Activated CD4-positive, CD25-positive, alpha-beta regulatory T cell (primary cell): ENCODE results near the gene CASKIN1.
"Not testable (repeated sequence)": the region's sequence is repeated elsewhere in the genome, so short reads cannot be mapped to it uniquely, and the experiment has no call there.

Experiments
- DNase-seq, 4 experiments: peaks; one replicate each; lab custom pipeline; 2025; lab: John Stamatoyannopoulos, UW

Gene CASKIN1

DNA sequence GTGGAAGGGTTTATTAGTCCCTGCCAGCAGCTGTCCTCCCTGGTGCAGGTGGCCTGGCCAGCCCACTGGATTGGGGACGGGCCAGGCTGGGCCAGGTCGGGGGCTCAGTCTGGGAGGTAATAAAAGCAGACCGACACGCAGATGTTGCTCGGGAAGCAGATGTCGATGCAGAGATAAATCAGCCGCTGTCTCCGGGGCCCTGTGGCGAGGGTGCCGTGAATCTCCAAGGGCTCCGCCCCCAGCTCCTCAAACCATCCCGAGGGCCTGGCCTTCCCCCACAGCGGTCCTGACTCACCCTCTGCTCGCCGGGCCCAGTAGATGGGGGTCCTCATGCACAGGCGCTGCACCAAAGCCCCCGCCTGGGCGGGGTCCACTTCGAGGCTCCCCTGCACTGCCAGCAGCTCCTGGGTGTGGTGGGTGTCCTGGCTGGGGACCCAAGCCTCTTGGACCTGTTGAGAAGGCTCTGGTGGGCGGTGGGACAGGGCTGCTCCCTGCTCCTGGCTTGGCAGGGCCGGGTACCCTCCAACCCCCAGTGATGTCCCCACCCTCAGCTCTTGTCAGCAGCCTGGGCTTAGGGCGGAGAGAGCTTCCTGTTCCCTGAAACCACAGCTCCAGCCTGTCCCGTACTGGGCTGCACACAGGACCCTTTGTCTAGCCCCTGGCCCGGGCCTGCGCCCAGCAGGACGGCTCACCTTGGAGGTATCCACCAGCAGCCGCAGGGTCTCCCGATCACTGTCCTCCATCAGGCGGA, 13.0 kb upstream of the CASKIN1 start:
- no peak for DNase-seq

DNA sequence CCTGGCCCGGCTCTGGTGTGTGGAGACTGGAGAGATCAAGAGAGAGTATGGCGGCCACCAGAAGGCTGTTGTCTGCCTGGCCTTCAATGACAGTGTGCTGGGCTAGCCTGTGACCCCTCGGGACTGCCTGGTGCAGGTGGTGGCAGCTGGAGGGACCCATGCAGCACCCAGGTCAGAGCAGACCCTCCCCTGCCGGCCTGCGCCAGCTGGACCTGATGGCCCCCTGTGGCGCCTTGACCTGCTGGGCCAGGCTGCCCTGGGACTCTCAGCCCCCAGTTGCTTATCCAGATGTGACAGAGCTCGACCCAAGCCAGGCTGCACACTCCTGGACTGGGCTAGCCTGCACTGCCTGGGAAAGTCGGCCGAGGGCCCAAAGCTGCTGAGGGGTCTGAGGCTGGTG, 12.4 kb upstream of the CASKIN1 start:
- DNase-seq: no peak

GRCh38 chr16:2208308-2208707, 11.9 kb upstream of the CASKIN1 start:
- no peak for DNase-seq

- no peak for DNase-seq
Measured at GRCh38 chr16:2207872-2208271, 11.5 kb upstream of the CASKIN1 start.

- no peak for DNase-seq
Measured at GRCh38 chr16:2206780-2207433, 10.5 kb upstream of the CASKIN1 start.

- DNase-seq: no peak
Measured at GRCh38 chr16:2206420-2206779, 10.0 kb upstream of the CASKIN1 start.

DNA sequence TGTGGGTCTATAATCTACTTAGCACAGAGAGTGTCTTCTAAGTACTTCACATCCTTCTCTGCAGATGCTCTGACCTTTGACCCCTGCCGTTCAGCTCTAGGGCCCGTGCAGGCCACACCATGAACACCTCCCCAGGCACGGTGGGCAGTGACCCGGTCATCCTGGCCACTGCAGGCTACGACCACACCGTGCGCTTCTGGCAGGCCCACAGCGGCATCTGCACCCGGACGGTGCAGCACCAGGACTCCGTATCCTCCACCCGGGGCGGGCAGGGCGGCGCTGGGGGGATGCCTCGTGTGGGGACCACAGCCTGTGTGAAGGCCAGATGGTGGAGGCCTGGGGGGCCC, 9.5 kb upstream of the CASKIN1 start:
- no peak for DNase-seq

DNA sequence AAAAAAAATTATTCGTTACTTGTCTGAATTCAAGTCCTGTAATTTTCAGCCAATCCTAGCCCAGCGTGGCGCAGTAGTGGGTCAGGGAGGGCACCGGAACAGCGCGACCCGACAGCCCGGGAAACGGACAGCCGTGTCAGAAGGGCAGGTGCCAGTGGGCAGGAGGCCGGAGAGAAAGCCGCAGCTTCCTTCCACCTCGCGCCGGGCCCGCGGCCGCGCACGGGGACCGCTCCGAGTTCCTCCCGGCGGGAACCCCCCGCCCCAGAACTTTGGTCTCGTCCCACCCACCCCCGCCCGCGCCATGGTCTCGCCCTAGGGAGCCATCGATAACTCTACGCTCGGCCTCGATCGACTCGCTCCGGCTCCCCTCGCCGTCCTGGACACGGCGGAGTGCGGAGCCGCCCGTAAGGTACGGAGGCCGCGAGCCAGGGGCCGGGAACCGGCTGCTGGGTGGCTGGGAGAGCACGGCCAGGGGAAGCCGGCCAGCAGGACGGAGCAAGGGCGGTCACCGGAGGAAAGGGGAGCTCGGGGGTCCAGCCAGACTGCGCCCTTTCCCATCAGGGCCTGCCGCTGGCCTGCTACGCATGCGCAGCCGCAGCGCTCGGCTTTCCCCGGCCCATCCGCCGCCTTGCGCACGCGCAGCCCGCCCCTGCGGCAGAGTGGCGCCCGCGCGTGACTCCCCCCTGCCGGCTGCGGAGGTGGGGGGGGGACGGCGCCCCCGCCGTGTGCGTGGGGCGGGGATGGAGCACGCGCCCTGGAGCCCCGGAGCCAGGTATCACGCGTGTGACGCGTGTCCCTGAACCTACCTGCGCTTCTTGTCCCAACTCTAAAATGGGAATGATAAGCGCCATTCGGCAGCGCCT, 8.9 kb upstream of the CASKIN1 start, which contains the start of gene MLST8:
Gene MLST8, plus strand, starts transcription at position 351 of the 863 bp plus-strand sequence. CDS start 632 bp downstream, outside the sequence.
- DNase-seq: peak; percentile 73 to 90 (median 82)

GRCh38 chr16:2204416-2205103, 8.2 kb upstream of the CASKIN1 start:
- no peak for DNase-seq

DNA sequence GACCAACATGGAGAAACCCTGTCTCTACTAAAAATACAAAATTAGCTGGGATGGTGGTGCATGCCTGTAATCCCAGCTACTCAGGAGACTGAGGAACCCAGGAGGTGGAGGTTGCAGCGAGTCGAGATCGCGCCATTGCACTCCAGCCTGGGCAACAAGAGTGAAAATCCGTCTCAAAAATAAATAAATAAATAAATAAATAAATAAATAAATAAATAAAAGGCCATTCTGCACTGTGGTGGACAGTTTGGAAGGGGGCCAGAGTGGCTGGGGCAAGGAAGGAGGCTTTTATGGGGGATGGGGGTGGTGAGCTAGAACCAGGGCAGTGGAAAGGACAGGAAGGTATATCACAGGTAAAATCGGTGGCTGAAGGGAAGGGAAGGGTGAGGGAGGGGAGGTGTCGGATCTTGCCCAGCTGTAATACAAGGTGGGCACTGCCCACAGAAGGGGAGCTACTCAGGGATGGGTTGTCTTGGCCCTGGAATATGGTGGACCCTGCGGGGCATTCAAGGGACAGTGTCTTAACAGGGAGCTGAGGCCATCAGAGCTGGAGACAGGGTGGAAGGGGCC, 6.8 kb upstream of the CASKIN1 start:
- DNase-seq: not testable (repeated sequence)

DNA sequence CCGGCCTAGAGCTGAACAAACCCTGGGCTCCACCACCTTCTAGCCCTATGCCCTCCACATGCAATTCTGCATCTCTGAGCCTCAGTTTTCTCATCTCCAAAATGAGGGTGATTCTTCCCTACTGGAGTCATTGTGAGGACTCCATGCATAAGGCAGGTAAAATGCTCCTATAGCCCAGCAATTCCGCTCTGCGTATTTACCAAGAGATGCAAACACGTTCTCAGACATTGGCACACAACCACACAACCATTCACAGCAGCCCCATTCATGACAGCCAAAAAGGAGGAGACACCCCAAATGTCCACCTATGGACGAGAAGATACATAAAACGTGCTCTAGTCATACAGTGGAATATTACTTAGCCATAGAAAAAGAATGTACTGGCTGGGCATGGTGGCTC, 3.9 kb upstream of the CASKIN1 start:
- no peak for DNase-seq

DNA sequence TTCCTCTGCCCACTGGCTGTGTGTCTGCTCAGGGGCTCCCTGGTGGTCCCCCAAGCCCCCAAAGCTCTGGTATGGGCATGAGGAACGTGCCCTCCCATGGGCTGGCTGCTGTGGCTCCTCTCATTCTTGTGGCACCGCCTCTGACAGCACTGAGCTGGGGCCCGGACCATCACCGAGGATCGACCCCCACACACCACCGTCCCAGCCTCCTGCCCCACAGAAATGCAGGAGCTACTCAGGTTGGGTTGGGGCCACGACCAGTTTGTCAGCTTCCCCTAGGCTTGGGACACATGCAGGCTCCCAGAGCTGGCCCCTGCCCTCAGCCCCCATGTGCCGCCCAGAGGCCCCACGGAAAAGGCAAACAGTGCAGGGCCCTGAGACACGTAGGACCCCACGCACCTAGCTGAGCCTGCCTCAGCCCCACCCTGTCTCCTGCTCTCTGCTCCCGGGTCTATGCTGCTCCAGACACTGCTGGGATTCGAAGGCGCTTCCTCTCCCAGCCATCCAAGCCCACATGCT, 3.3 kb upstream of the CASKIN1 start:
- no peak for DNase-seq

DNA sequence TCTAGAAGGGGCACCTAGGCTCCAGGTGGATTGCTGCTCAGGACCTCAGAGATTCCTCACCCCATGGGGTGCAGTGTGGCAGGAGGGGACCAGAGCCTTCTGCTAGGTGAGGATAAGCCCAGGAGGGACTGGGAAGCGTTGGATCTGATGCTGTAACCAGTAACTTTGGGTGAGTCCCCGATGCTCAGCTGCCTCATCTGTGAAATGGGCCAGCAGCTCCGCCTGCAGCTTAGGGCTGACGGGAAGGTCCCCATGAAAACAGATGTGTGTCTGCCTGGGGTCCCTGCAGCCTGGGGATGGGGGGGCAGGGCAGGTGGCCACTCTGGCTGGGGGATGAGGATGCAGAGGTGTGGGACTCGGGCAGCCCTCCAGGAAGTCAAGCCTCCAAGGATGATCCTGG, 2.7 kb upstream of the CASKIN1 start:
- DNase-seq: no peak

DNA sequence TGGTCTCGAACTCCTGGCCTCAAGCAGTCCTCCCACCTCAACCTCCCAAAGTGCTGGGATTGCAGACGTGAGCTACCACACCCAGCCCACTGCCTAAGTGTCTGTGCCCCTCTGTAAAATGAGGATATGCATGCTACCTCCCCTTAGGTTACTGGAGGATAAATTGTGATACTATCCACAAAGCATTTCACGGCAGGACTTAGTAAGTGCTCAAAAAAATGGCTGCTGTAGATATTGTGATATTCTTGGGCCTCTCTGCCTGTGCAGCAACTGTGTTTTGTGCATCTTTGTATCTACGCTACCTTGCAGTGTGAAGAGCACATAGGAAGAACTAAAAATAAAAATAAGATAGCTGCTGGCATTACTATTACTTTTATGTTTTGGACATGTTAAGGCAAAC, 1.9 kb upstream of the CASKIN1 start:
- DNase-seq: no peak

DNA sequence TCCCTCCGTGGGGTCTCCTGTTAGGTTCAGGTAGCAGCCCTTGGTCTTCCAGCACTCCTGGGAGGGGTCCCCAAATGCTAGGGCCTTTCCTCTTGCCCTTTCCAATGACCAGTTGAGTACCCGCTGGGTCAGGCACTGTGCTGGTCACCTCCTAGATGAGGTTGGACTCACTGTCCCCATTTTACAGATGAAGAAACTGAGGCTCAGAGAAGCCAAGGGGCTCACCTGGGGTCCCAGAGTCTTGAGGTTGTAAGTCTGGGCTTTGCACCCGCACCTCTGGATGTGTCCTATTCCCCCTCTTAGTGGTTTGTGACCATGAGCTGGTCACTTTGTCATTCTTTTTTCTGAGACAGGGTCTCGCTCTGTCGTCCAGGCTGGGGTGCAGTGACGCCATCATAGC, 1.4 kb upstream of the CASKIN1 start:
- DNase-seq: no peak

GRCh38 chr16:2196981-2197511, 641 bp upstream of the CASKIN1 start:
- no peak for DNase-seq

GRCh38 chr16:2195322-2196161, 863 bp downstream of the CASKIN1 start:
- DNase-seq: no peak

- peak in 2 of 4 experiments; percentile 23 to 26 for DNase-seq
Measured at GRCh38 chr16:2194852-2195321, 1.5 kb downstream of the CASKIN1 start.

DNA sequence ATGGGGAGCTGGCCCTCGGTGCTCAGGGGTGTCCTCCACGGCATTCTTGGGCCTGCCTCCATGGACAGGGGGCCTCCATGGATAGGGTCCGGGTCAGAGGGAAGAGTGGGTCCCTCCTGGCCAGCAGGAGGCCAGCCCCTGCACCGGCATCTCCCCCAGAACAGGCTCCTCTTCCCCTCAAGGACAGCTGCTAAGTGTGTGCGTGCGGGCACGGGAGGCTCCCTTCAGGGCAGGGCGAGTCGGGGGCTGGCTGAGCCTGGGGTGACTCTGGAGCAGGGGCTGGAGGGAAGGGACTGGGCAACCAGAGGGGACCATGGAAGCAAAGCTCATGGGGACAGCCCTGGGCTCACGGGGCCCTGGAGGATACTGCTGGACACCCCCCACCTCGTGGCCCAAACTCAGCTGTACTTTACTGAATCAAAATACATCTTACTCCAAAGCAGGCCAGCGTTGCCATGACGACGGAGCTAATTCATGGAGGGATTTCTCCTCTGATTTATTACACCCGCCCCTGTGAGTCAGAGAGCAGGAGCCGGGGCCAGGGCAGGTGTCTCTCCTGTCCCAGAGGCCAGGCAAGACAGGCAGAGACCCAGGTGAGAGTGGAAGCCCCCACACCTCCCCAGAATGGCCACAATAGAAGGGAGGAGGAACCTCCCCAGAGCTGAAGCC, 2.1 kb downstream of the CASKIN1 start:
- DNase-seq: no peak

GRCh38 chr16:2191446-2191706, 5.0 kb downstream of the CASKIN1 start:
- DNase-seq: no peak
